MM.1S (cell line): ENCODE measurements around the gene CARS2.

ENCODE experiments used
- DNase-seq: peaks from one replicate; pipeline ENCODE4 v3.0.0-alpha.2; 2015
- H2AFZ ChIP-seq: fragments of 300-600 bp; sonication (generic); 2 replicates; pipeline ENCODE4 v1.6.0; 2016; ENCODE audit warnings: antibody characterized with exemption, low read length
- H3F3A ChIP-seq: fragments of 300-600 bp; sonication (generic); 2 replicates; pipeline ENCODE4 v1.6.1; 2016; ENCODE audit warnings: mild to moderate bottlenecking, antibody characterized with exemption, low read length, moderate library complexity, mixed read lengths; ENCODE audit not compliant: insufficient read depth
- H3K27ac ChIP-seq: fragments of 300-600 bp; sonication (generic); 2 replicates; pipeline ENCODE4 v1.5.1; 2016; ENCODE audit warnings: mild to moderate bottlenecking, low read length
- H3K27me3 ChIP-seq: fragments of 300-600 bp; sonication (generic); replicated peaks from 2 replicates; pipeline ENCODE4 v1.6.0; 2016; ENCODE audit warnings: low read length; ENCODE audit not compliant: insufficient read depth
- H3K36me3 ChIP-seq: fragments of 300-600 bp; sonication (generic); replicated peaks from 2 replicates; pipeline ENCODE4 v1.6.1; 2016; ENCODE audit warnings: mild to moderate bottlenecking, low read length, mixed read lengths; ENCODE audit not compliant: insufficient read depth
- H3K4me1 ChIP-seq: fragments of 300-600 bp; sonication (generic); 2 replicates; pipeline ENCODE4 v1.6.1; 2016; ENCODE audit warnings: low read length, mixed read lengths
- H3K4me2 ChIP-seq: fragments of 300-600 bp; sonication (generic); 2 replicates; pipeline ENCODE4 v1.6.0; 2016; ENCODE audit warnings: low read depth, low read length
- H3K4me3 ChIP-seq: fragments of 300-600 bp; sonication (generic); 2 replicates; pipeline ENCODE4 v1.5.1; 2016; ENCODE audit warnings: low read length, mixed read lengths
- H3K79me2 ChIP-seq: fragments of 300-600 bp; sonication (generic); 2 replicates; pipeline ENCODE4 v1.6.1; 2016; ENCODE audit warnings: mixed run types, low read length, mixed read lengths
- H3K9ac ChIP-seq: fragments of 300-600 bp; sonication (generic); 2 replicates; pipeline ENCODE4 v1.6.1; 2016; ENCODE audit warnings: low read length, mixed read lengths
- H3K9me2 ChIP-seq: fragments of 300-600 bp; sonication (generic); replicated peaks from 2 replicates; pipeline ENCODE4 v1.6.1; 2016; ENCODE audit warnings: mild to moderate bottlenecking, low read length, mixed read lengths; ENCODE audit not compliant: insufficient read depth
- H3K9me3 ChIP-seq: fragments of 300-600 bp; sonication (generic); replicated peaks from 2 replicates; pipeline ENCODE4 v1.6.1; 2016; ENCODE audit warnings: mild to moderate bottlenecking, low read length, mixed read lengths; ENCODE audit not compliant: insufficient read depth
- H4K20me1 ChIP-seq: fragments of 300-600 bp; sonication (generic); 2 replicates; pipeline ENCODE4 v1.6.1; 2016; ENCODE audit warnings: mild to moderate bottlenecking, low read length, moderate library complexity, mixed read lengths; ENCODE audit not compliant: insufficient read depth
- CTCF ChIP-seq: fragments of 300-600 bp; sonication (generic); IDR thresholded peaks from 2 replicates; pipeline ENCODE4 v1.5.1; 2016; ENCODE audit warnings: antibody characterized with exemption, low read length, mixed read lengths
- EZH2 ChIP-seq: fragments of 300-600 bp; sonication (generic); optimal IDR thresholded peaks from 2 replicates; pipeline ENCODE3; 2017; ENCODE audit warnings: low read depth, mild to moderate bottlenecking, antibody characterized with exemption, low read length, mixed read lengths
- EZH2phosphoT487 ChIP-seq: fragments of 300-600 bp; sonication (generic); IDR thresholded peaks from 2 replicates; pipeline ENCODE4 v1.6.1; 2018; ENCODE audit warnings: antibody characterized with exemption, low read length

The CARS2 gene

DNA sequence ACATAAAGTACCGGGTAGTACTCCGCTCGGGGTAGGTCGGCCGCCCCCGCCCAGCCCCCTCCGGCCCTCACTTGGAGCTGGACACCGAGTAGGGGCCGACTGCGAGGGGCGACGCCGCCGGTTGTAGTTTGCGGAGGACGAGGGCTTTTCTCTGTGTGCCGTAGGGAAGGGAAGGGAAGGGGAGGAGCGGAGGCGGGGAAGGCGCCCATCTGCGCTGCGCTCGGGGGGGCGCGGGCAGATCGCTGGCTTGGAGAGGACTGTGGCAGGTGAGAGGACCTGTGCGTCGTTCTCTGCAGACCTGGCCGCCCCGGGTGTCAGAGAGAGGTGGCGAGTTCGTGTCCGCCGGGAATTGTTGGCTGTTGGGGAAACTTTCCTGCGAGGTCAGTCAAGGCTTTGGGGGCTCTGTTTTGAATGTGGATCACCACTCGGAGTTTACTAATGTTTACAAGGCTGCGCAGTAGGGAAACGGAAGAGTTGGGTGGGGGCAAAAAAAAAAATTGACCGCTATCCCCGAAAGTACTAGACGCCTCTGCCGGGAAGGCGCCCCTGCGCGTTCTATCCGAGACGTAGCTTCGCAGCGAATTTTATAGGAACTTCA lies 9.0 kb upstream of the CARS2 start:
- peak overlapping the region; percentile 75; the same call in 1 of the 2 replicates for H3K27ac ChIP-seq
- peaks cover 8% of the 10 kb centered on the region for H3K4me1 ChIP-seq
- no peaks in the 10 kb centered on the region for H3K9me2 ChIP-seq
- no peaks in the 10 kb centered on the region for H3K36me3 ChIP-seq
- no peak for TF ChIP-seq CTCF
- no peak for TF ChIP-seq EZH2
- TF ChIP-seq EZH2phosphoT487 = no peak
- no peaks in the 10 kb centered on the region for H3K9me3 ChIP-seq
- H3K79me2 ChIP-seq = peaks cover 53% of the 10 kb centered on the region
- peak; percentile 43 for DNase-seq
- peak overlapping the region; percentile 81 for H3K9ac ChIP-seq
- H3K4me2 ChIP-seq = peak overlapping the region; percentile 74
- H3K4me3 ChIP-seq = peak overlapping the region; percentile 94
- H3F3A ChIP-seq = peaks cover 14% of the 10 kb centered on the region
- H4K20me1 ChIP-seq = peaks cover 2% of the 10 kb centered on the region; the same call in 1 of the 2 replicates
- H3K27me3 ChIP-seq = no peaks in the 10 kb centered on the region
- peak overlapping the region; percentile 52 for H2AFZ ChIP-seq

GRCh38 chr13:110713981-110714796 lies 8.3 kb upstream of the CARS2 start:
- Histone ChIP-seq H3K79me2 (peaks cover 46% of the 10 kb centered on the region), H3K9me2 (no peaks in the 10 kb centered on the region), H3K9me3 (no peaks in the 10 kb centered on the region), H3K4me1 (peaks cover 8% of the 10 kb centered on the region), H2AFZ (peak overlapping the region; percentile 52), H4K20me1 (peaks cover 2% of the 10 kb centered on the region; the same call in 1 of the 2 replicates), H3K27ac (peak overlapping the region; percentile 75; the same call in 1 of the 2 replicates), H3K36me3 (no peaks in the 10 kb centered on the region), H3K4me3 (peak overlapping the region; percentile 94), H3K27me3 (no peaks in the 10 kb centered on the region), H3K4me2 (peak overlapping the region; percentile 74), H3F3A (peaks cover 14% of the 10 kb centered on the region), H3K9ac (peak overlapping the region; percentile 81)
- TF ChIP-seq CTCF (no peak), EZH2 (no peak), EZH2phosphoT487 (no peak)
- peak; percentile 55 for DNase-seq

GRCh38 chr13:110713642-110713952 lies 7.7 kb upstream of the CARS2 start, which contains the start of gene ING1:
Gene ING1, plus strand, starts transcription at chr13:110713700. Its CDS starts 450 bp downstream, at chr13:110714150.
- 0 out of 2 replicates have a peak, but pooled peaks cover 2% of the 10 kb centered on the region for H4K20me1 ChIP-seq
- peaks cover 40% of the 10 kb centered on the region for H3K79me2 ChIP-seq
- no peaks in the 10 kb centered on the region for H3K27me3 ChIP-seq
- no peak for DNase-seq
- H3K4me3 ChIP-seq = peak within 1 kb of the TSS; percentile 94
- H3F3A ChIP-seq = peaks cover 14% of the 10 kb centered on the region
- no peaks in the 10 kb centered on the region for H3K9me3 ChIP-seq
- peak within 1 kb of the TSS; percentile 98 for H3K27ac ChIP-seq
- peak within 1 kb of the TSS; percentile 70 for H2AFZ ChIP-seq
- no peaks in the 10 kb centered on the region for H3K9me2 ChIP-seq
- H3K4me2 ChIP-seq = peak within 1 kb of the TSS; percentile 99
- no peak for TF ChIP-seq EZH2phosphoT487
- no peak for TF ChIP-seq EZH2
- no peak for TF ChIP-seq CTCF
- no peaks in the 10 kb centered on the region for H3K36me3 ChIP-seq
- H3K9ac ChIP-seq = peak within 1 kb of the TSS; percentile 95
- peaks cover 8% of the 10 kb centered on the region for H3K4me1 ChIP-seq
